Measurements from ENCODE around the gene ALDH1L2. TPM values are rescaled to one million over a fixed set of nuclear protein-coding genes. Genes with fewer than 3 reads are reported as not detected.
A peak's percentile ranks its signal among the peaks of the same experiment; 100 is the strongest.

Gene ALDH1L2
- total and polyA plus RNA-seq, 5 experiments from 2014 or later, result 0.14 to 0.47 TPM; not detected in 3

DNA sequence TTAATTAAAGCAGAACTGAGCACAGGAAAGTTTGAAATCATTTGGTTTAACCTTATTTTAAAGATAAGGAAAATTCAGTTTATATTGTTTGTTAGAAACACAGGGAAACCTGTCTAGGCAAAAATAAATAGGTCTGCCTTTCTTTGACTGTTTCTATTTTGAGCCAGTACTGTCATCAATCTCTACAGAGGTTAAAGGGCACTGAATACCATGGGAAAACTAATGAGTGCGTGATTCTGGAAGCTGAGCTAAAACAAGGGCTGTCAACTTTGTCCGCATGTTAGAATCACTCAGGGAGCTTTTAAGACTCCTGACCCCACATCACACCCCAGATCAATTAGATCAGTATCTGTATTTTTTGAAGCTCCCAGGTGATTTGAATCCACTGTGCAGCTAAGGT is 59.3 kb downstream of the ALDH1L2 start:
- no peaks in the 10 kb centered on the region for H3K27me3 Mint-ChIP-seq
- H3K4me1 Mint-ChIP-seq, result peaks cover 0 to 2% (median 0%) of the 10 kb centered on the region in 4 donors
- no peaks in the 10 kb centered on the region for H3K36me3 Mint-ChIP-seq
- no peaks in the 10 kb centered on the region for H3K9me3 Mint-ChIP-seq
- POLR2A ChIA-PET, result no interaction called here
- no peak overlapping the region for H3K4me3 Mint-ChIP-seq
- H3K27ac Mint-ChIP-seq, result no peak overlapping the region
- ATAC-seq (no peak), DNase-seq (no peak)

DNA sequence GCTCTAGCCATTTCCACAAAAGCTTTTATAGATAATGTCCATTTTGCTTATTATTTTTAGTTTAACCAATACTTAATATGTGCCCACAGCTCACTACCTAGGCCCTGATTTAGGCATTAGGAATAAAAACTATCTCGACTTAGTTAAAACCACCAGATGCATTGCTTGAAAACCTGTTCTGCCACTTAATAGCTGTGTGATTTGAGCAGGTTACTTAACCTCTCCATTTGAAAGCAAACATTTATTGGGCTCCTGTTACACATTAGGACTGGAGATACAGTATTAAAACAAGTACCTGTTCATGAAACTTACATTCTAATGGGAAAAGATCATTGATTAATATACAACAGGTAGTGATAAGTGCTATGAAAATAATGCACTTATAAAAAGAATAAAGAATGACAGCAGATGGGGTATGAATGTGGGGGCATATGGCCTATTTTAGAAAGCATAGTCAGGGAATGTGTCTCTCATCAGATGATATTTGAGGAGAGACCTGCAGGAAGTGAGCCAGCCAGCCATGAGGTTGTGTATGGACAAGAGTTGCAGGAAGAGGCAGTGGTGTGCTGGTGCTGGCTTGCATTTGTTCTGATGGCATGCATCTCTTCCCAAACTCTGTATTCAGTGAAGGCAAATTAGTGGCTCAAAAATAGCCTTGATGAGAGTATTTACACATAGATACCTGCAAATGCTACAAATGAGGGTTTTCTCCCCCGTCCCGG is 63.9 kb downstream of the ALDH1L2 start:
- Mint-ChIP-seq H3K9me3 (no peaks in the 10 kb centered on the region), H3K4me1 (peaks cover 0 to 2% (median 0%) of the 10 kb centered on the region in 4 donors), H3K36me3 (peaks cover 0 to 21% (median 18%) of the 10 kb centered on the region in 3 donors), H3K27ac (no peak overlapping the region), H3K4me3 (no peak overlapping the region), H3K27me3 (no peaks in the 10 kb centered on the region)
- DNase-seq (no peak), ATAC-seq (no peak)
- POLR2A ChIA-PET, result no interaction called here

DNA sequence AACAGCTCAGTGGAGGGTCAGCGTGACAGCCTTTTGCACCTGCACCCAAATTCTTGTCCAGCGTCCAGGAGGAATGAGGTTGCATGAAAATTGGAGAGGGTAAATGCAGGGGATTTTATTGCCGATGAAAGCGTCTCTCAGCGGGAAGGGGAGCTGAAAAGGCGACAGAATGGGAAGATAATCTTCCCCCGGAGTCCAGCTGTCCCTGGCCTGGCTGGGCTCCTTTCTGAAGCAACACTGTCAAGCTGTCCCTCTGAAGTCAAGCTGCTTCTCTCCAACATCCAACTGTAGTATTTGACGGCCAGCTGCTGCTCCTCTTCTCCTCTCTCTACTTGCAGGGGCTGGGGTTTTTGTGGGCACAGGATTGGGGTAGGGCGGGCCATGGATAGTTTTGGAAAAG is 65.5 kb downstream of the ALDH1L2 start:
- H3K4me1 Mint-ChIP-seq, result peaks cover 0 to 2% (median 0%) of the 10 kb centered on the region in 4 donors
- H3K27ac Mint-ChIP-seq, result no peak overlapping the region
- H3K36me3 Mint-ChIP-seq, result peaks cover 0 to 33% (median 18%) of the 10 kb centered on the region in 3 donors
- POLR2A ChIA-PET, result no interaction called here
- H3K9me3 Mint-ChIP-seq, result no peaks in the 10 kb centered on the region
- ATAC-seq (no peak), DNase-seq (no peak)
- H3K27me3 Mint-ChIP-seq, result no peaks in the 10 kb centered on the region
- H3K4me3 Mint-ChIP-seq, result no peak overlapping the region

GRCh38 chr12:105018012-105018411 is 66.2 kb downstream of the ALDH1L2 start:
- Mint-ChIP-seq H3K4me1 (peaks cover 0 to 2% (median 0%) of the 10 kb centered on the region in 4 donors), H3K36me3 (peaks cover 0 to 41% (median 18%) of the 10 kb centered on the region in 3 donors), H3K4me3 (no peak overlapping the region), H3K9me3 (no peaks in the 10 kb centered on the region), H3K27me3 (no peaks in the 10 kb centered on the region), H3K27ac (no peak overlapping the region)
- DNase-seq, result no peak
- POLR2A ChIA-PET, result no interaction called here
- no peak for ATAC-seq

- ATAC-seq, result no peak
- H3K36me3 Mint-ChIP-seq, result peaks cover 20 to 65% (median 42%) of the 10 kb centered on the region in 3 donors
- peaks cover 0 to 8% (median 0%) of the 10 kb centered on the region in 4 donors for H3K4me1 Mint-ChIP-seq
- H3K4me3 Mint-ChIP-seq, result no peak overlapping the region
- H3K27me3 Mint-ChIP-seq, result no peaks in the 10 kb centered on the region
- no peak overlapping the region for H3K27ac Mint-ChIP-seq
- H3K9me3 Mint-ChIP-seq, result peaks cover 0 to 21% (median 8%) of the 10 kb centered on the region in 9 donors
- POLR2A ChIA-PET, result interaction anchor here (0.7 kb wide), 1 partner anchor 1038 kb away, joined by 3 read pairs; no protein-coding TSS in a partner anchor
- no peak for DNase-seq
These were observed 68.7 kb downstream of the ALDH1L2 start for GRCh38 chr12:105015543-105015942.

GRCh38 chr12:105014603-105015002 is 69.7 kb downstream of the ALDH1L2 start:
- Mint-ChIP-seq H3K9me3 (peaks cover 0 to 28% (median 12%) of the 10 kb centered on the region in 9 donors), H3K4me1 (peaks cover 0 to 8% (median under 1%) of the 10 kb centered on the region in 4 donors), H3K27ac (no peak overlapping the region), H3K36me3 (peaks cover 28 to 75% (median 51%) of the 10 kb centered on the region in 3 donors), H3K4me3 (no peak overlapping the region), H3K27me3 (no peaks in the 10 kb centered on the region)
- POLR2A ChIA-PET, result no interaction called here
- ATAC-seq, result no peak
- no peak for DNase-seq

- Mint-ChIP-seq H3K4me3 (no peak overlapping the region), H3K27ac (no peak overlapping the region), H3K9me3 (peaks cover 0 to 30% (median 12%) of the 10 kb centered on the region in 9 donors), H3K4me1 (peaks cover 0 to 8% (median 2%) of the 10 kb centered on the region in 4 donors), H3K27me3 (no peaks in the 10 kb centered on the region), H3K36me3 (peaks cover 31 to 79% (median 58%) of the 10 kb centered on the region in 3 donors)
- POLR2A ChIA-PET, result no interaction called here
- DNase-seq (no peak), ATAC-seq (no peak)
These were observed 70.4 kb downstream of the ALDH1L2 start for GRCh38 chr12:105013892-105014291.

GRCh38 chr12:105001476-105001875 is 82.8 kb downstream of the ALDH1L2 start:
- no peak overlapping the region for H3K4me3 Mint-ChIP-seq

DNA sequence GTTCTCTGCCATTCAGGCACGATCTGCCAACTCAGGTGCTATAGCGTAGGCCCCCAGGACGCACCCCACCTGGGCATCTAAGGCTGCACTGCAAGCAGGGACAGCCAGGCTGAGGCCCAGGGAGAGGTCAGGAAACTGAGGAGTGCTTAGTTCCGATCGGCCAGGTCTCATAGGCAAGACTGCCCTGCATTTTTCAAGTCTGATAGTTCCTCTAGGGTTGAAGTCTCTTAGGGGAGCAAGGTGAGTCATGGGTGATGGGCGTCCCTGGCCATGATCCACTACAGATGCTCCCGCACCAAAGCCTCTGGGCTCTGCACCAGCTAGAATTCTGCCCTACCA is 84.9 kb downstream of the ALDH1L2 start:
- peaks cover 46 to 91% (median 81%) of the 10 kb centered on the region in 3 donors for H3K36me3 Mint-ChIP-seq
- H3K9me3 Mint-ChIP-seq, result peaks cover 0 to 21% (median 10%) of the 10 kb centered on the region in 9 donors
- peaks cover 13 to 29% (median 19%) of the 10 kb centered on the region in 4 donors for H3K4me1 Mint-ChIP-seq
- no peaks in the 10 kb centered on the region for H3K27me3 Mint-ChIP-seq
- H3K27ac Mint-ChIP-seq, result peak overlapping the region in 2 of 10 donors; percentile 40 to 75
- POLR2A ChIA-PET, result no interaction called here
- peak overlapping the region in 2 of 10 donors; percentile 11 to 34 for H3K4me3 Mint-ChIP-seq
- DNase-seq (no peak), ATAC-seq (no peak)

More at GRCh38 chr12:105001476-105001875, 82.8 kb downstream of the ALDH1L2 start:
- Mint-ChIP-seq H3K4me1 (peaks cover 15 to 31% (median 19%) of the 10 kb centered on the region in 4 donors), H3K9me3 (peaks cover 0 to 21% (median 10%) of the 10 kb centered on the region in 9 donors), H3K27ac (no peak overlapping the region), H3K27me3 (no peaks in the 10 kb centered on the region), H3K36me3 (peaks cover 47 to 90% (median 81%) of the 10 kb centered on the region in 3 donors)
- no peak for ATAC-seq
- POLR2A ChIA-PET, result no interaction called here
- no peak for DNase-seq

GRCh38 chr12:104998423-104999346 is 85.6 kb downstream of the ALDH1L2 start:
- POLR2A ChIA-PET, result no interaction called here
- H3K4me3 Mint-ChIP-seq, result peak overlapping the region in 6 of 10 donors; percentile 10 to 41 (median 32)
- peaks cover 46 to 91% (median 81%) of the 10 kb centered on the region in 3 donors for H3K36me3 Mint-ChIP-seq
- peaks cover 0 to 21% (median 10%) of the 10 kb centered on the region in 9 donors for H3K9me3 Mint-ChIP-seq
- peaks cover 13 to 29% (median 19%) of the 10 kb centered on the region in 4 donors for H3K4me1 Mint-ChIP-seq
- DNase-seq (peak in 4 of 10 donors; percentile 8 to 68 (median 26)), ATAC-seq (peak in 1 of 2 donors; percentile 74)
- H3K27ac Mint-ChIP-seq, result peak overlapping the region in 4 of 10 donors; percentile 32 to 75 (median 52)
- no peaks in the 10 kb centered on the region for H3K27me3 Mint-ChIP-seq

DNA sequence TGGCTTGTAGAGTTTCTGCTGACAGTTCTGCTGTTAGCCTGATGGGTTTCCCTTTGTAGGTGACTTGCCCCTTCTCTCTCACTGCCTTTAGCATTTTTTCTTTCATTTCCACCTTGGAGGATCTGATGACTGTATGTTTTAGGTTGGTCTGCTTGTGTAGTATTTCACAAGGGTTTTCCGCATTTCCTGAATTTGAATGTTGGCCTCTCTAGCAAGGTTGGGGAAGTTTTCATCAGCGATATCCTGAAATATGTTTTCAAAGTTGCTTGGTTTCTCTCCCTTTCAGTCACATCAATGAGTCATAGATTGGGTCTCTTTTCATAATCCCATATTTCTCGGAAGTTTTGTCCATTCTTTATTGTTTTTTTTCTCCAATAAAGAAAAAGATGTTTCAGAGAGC is 86.7 kb downstream of the ALDH1L2 start:
- DNase-seq (no peak), ATAC-seq (no peak)
- H3K27me3 Mint-ChIP-seq, result no peaks in the 10 kb centered on the region
- H3K36me3 Mint-ChIP-seq, result peaks cover 43 to 91% (median 76%) of the 10 kb centered on the region in 3 donors
- peaks cover 13 to 29% (median 19%) of the 10 kb centered on the region in 4 donors for H3K4me1 Mint-ChIP-seq
- no peak overlapping the region for H3K4me3 Mint-ChIP-seq
- H3K27ac Mint-ChIP-seq, result no peak overlapping the region
- POLR2A ChIA-PET, result no interaction called here
- peaks cover 0 to 21% (median 10%) of the 10 kb centered on the region in 9 donors for H3K9me3 Mint-ChIP-seq

GRCh38 chr12:104994336-104994735 is 89.9 kb downstream of the ALDH1L2 start:
- ATAC-seq (no peak), DNase-seq (no peak)
- Mint-ChIP-seq H3K27me3 (no peaks in the 10 kb centered on the region), H3K4me1 (peaks cover 16 to 25% (median 21%) of the 10 kb centered on the region in 4 donors), H3K27ac (no peak overlapping the region), H3K36me3 (peaks cover 21 to 92% (median 67%) of the 10 kb centered on the region in 3 donors), H3K9me3 (peaks cover 0 to 3% (median 0%) of the 10 kb centered on the region in 9 donors), H3K4me3 (no peak overlapping the region)
- POLR2A ChIA-PET, result no interaction called here
